Activated effector memory CD4-positive, alpha-beta T cell treated with anti-CD3 and anti-CD28 coated beads, Interleukin-2, amount 50 U/mL, for 16 hours (primary cell): Measurements from ENCODE around the gene MRPS24.
"Not testable (repeated sequence)": the region's sequence is repeated elsewhere in the genome, so short reads cannot be mapped to it uniquely, and the experiment has no call there.

ENCODE experiments used
- DNase-seq: peaks from one replicate; pipeline ENCODE4 v3.0.0-alpha.2; 2020

The MRPS24 gene

DNA sequence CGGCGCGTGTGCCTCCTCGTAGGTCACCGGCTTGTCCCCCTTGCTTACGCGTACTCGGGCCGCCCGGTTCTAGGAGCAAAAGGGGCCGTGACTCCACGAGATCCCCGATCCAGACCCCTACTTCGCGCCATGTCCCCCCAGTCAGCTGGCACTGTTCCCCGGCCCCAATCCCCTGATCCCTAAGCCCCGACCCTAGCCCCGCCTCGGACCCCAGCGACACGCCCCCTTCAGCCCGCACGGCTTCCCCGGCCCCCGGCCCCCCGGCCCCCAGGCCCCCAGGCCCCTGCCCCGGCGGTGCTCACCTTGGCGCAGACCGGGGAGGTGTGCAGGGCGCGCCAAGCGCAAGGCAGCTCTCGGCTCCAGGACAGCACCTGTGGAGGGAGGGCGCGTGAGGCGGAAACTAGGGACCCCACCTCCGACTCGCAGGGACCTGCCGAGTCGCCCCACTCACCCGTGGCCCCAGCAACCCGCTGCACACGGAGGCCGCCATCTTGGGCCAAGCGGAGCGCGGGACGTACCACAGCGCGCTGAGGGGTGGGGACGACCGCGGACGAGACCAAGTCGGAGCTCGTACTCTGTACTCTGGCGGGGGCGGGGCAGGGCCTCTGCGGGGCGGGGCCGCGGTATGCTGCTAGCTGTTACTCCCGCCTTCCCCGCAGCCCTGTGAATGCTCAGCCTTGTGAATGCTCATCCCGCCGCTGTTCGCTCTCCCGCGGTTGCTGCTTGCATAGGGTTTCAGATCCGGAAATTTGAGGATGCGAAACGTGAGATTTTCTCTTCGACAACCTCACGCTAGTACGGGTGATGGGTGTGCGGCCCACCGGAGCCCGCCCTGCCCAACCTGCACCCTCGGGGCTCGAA is at the start of gene MRPS24:
TSS of gene MRPS24 (minus strand) at position 512 of the 861 bp plus-strand sequence. CDS start at position 490, 22 bp downstream.
- peak; percentile 97 for DNase-seq

DNA sequence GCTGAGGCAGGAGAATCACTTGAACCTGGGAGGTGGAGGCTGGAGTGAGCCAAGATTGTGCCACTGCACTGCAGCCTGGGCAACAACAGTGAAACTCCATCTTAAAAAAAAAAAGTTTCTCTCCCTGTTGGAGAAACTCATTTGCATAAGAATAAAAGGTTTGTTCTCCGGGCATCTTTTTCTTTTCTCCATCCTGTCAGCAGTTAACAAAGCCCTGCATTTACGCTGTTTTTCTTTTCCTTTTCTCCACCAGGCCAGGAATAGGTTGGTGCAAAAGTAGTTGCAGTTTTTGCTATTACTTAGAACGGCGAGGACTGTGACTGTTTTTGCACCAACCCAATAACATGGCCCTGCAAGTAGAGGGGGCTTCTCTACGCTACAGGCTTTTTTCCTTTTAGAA is 46.6 kb upstream of the MRPS24 start:
- DNase-seq = no peak

DNA sequence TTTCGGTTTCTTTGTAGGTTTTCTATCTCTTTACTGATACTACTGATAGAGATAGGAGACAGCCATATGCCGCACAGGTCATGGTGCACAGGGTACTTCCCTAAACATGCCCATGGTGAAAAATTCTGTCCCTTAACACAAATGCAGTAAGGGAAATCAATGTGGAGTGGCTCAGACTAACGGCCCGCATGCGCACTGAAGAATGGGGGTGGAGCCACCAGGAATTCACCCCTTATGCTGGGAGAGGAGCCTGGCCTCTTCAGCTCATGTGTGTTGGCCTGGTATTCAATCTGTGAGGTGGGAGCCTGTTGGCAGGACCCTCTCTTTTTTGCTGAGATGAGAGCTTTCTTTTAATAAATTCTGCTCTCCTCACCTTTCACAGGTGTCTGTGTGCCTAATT is 45.5 kb upstream of the MRPS24 start:
- DNase-seq = no peak

DNA sequence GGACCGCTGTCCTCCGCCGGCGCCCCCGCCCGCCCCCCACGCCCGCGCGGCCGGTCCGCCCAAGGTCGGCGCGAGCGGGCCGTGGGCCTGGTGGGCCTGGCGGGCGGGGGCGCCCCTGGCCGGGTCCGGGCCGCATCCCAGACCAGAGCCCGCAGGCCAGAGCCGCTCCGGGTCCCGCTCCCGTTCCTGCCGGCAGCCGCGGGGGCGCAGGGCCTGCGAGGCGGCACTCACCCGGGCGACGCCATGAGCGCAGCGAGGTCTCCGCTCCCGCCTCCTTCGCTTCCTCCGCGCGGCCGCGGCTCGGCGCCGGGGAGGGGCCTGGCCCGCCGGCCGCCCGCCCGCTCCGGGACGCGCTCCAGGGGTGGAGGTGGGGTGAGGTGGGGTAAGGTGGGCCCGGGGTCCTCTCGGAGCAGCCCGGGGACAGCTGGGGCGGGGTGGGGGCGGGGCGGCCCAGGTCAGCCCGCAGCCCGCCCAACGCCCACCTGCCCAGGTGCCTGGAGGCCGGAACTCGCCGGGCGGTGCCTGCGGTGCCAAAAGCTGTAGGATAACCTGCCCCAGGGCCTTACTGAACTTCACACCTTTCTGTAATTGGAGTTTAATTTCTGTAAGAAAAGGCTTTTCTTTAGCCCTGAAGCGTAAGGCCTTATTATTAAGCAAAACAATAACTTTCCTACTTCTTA is 37.2 kb upstream of the MRPS24 start, which contains the start of gene URGCP:
TSS of gene URGCP (minus strand) at position 266 of the 680 bp plus-strand sequence. CDS start at position 245, 21 bp downstream.
- DNase-seq = peak; percentile 84

DNA sequence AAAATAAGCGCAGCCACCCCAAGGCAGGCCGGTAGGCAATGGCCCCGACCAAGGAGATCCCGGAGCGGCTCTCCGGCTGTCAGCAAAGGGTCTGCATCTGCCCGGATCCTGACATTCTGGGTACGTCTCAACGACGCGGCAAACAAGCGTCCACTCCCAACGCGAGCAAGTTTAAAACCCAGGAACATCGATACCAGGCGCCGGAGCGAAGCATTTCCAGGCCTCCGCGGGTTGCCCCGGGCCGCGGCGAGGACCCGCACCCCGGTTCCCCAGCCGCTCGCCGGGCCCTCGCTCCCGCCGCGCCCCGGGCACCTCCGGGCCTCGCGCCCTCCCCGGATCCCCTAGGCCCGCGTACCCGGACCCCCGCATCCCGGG is 36.6 kb upstream of the MRPS24 start:
- DNase-seq = peak; percentile 67

DNA sequence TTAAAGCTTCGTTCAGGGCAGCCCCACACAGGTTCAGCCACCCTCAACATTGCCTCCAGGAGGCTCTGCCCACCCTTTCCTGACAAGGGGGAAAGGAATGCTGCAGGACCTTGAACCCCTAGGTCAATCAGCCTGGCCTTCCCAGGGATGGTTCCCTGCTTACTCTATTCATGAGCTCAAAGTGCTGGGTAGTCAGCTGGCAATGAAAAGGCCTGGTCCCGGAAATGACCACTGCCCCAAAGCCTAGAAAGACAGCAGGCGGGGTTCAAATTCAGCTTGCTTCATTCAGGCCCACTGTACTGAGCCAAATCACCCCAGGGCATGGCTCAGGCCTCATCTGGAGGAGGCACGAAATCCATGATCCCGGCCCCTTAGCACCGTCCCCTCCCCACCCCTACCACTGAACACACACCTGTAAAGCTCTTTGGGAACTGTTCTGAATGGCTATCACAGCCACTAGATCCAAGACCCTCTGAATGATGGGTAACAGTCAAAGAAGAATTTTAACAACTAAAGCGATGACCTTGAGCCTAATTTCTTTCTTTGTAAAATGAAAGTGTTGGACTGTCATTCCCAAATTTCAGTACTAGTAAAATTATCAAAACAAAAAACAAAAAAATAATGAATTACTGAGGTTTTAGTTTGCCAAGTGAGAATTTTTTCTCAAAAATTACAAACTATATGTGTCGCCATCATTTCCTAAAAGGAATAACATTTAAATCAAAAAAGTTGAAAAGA is 36.1 kb upstream of the MRPS24 start:
- DNase-seq = no peak

DNA sequence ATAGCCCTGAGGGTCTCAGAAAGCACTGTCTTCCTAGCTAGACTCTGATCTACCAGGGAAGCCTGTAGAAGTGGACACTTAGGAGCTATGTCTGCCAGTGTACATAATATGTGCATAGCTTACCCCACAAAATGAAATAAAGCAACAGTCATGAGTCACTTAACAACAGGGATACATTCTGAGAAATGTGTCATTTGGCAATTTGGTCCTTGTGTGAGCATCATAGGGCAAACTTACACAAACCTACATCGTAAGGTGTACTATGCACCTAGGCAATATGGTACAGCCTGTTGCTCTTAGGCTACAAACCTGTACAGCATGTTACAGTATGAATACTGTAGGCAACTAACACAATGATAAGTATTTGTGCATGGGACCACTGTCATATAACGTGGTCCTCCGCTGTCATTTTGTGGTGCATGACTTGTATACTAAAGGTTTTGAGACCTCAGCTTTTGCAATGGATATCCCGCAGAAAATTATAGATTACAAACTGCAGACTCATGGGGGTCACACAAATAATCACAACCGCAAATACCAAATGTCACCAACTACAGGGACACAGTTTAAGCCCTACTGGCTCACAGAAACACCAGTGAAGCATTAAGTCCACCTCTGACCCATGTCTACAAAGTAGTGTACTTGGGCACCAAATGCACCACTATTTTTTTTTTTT is 35.4 kb upstream of the MRPS24 start:
- DNase-seq = no peak

DNA sequence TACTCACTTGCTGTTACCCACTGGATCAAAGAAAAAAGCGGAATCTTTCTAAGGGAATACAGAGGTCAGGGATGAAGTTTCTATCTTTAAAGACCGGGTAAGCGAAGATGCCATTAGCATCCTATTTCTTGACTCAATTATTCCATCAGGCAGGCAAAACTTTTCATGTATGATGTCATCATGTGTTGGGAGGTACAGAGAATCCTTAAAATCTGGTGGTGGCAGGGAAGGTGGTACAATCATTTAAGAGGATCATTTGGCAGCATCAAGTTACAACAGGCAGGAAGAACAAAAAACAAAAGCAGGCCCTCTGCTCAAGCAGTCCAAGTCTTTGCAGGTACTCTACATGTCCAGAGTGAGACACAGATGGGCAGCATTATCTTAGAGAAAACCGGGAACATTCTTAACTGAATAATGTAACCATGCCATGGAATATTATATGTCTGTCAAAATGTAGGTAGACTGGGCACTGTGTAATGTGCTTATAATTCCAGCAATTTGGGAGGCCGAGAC is 33.3 kb upstream of the MRPS24 start:
- DNase-seq = no peak

DNA sequence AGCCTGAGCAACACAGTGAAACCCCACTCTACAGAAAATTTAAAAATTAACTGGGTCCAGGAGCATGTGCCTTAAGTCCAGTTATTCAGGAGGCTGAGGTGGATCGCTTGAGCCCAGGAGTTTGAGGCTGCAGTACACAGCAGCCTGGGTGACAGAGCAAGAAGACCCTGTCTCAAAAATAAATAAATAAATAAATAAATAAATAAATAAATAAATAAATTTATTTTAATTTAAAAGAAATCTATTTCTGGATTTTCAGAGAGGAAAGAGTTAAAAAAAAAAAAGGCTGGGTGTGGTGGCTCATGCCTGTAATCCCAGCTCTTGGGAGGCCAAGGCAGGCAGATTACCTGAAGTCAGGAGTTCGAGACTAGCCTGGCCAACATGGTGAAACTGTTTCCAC is 29.3 kb upstream of the MRPS24 start:
- not testable (repeated sequence) for DNase-seq

DNA sequence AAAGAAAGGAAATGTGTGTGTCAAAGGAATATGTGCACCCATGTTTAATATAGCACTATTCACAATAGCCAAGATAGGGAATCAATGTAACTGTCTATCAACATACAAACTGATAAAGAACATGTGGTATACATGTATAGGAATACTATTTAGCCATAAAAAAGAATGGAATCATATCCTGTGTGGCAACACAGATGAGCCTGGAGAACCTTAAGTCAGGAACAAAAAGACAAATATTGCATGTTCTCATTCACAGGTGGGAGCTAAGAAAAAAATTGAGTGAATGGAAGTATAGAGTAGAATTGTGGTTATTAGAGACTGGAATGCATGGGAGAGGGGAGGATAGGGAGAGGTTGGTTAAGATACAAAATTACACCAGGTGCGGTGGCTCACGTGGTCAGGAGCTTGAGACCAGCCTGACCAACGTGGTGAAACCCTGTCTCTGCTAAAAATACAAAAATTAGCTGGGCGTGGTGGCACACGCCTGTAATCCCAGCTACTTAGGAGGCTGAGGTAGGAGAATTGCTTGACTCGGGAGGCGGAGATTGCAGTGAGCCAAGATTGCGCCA is 26.6 kb upstream of the MRPS24 start:
- DNase-seq = no peak

DNA sequence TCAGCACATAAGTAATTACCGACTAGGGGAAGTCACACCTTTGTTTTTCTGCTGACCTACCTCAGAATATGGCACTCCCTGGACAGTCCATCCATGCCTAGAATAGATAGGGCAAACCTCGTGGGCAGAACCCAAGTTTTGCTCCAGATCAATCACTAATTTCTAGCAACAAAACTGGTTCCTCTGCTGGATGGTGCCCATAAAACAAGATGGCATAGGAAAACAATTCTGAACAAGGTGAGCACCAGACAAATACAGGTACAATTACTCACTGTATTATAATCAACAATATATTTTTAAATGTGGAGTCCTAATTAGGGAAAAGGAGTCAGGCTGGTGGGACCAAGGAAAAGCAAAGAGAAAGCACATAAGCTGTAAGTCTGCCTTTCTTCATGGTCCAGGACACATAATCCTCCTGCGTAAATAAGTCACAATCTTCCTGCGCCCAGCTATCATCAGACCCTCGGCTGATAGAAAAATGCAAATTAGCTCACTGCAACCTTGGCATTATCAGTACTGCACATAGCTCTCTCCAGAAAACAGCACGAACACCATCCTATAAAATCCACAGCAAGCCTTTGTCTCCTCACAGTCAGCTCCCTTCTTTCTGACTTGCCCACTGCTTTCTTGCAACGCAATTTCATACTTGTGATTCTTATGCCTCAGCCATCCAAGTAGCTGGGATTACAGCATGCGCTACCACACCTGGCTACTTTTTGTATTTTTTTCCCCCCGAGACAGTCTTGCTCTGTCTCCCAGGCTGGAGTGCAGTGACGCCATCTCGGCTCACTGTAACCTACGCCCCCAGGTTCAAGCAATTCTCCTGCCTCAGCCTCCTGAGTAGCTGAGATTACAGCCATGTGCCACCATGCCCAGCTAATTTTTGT is 22.0 kb upstream of the MRPS24 start:
- DNase-seq = no peak

DNA sequence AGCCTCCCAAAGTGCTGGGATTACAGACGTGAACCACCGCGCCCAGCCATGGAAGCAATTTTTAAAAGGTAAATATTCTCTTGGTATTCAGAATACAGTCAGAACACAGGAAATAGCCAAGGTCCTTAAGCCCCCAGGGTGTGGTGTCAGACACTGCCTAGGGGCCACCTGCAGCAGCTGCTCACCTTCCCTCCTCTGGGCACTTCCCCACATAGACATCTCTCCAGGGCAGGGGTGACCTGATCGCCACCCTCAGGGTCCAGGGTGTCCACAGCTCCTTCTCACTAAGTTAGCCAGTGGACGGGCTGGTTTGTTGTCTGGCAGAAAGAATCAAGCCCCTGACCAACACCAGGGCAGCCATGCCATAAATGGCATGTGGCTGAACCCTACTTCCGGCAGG is 21.2 kb upstream of the MRPS24 start:
- DNase-seq = no peak

DNA sequence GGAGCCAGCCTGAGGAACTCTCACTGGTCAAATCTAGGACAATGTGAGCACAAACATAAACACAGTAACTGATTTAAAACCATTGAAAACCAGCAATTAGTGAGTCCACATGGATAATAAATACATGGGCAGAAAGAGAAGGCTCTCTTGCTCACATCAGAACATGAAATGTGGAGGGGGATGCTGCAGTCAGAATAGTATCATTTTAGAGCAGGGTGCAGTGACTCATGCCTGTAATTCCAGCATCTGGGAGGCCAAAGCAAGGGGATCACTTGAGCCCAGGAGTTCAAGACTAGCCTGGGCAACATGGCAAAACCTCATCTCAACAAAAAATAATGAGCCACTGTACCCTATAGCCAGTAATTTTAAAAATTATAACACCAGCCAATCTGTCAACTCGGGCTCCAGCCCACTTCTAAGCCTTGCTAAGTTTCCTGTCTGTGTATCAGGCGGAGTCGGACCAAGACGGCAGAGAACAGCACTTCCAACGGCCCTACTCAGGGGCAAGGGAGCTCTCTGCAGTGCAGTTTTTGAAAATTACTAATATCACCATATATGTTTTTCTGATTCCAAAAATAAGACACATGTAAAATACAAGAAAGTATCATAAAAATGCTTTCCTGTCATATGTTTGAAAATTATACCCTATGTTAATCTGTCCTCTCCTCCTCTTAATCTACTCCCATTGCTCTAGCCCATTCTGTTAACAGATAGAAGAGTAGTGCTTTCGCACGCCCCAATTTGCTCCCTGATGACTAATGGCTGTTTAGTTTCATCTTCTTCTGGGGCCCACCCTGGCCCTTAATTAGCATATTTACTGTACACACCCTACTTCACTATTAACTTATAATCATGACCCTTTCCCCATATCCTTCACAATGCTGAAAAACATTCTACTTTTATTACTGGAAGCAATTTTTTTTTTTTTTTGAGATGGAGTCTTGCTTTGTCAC is 20.0 kb upstream of the MRPS24 start:
- no peak for DNase-seq

DNA sequence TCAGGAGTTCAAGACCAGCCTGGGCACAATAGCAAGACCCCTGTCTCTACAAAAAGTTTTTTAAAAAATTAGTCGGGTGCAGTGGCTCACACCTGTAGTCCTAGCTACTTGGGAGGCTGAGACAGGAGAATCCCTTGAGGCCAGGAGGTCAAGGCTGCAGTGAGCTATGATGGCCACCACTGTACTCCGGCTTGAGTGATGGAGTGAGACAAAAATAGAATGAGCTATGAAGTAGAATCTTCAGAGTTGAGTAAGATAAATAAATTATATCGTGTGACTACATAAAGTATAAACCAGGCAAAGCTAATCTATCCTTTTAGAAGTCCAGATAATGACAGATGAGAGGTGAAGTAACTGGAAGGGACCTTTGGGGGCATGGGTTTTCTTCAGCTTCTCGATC is 15.3 kb upstream of the MRPS24 start:
- DNase-seq = no peak

DNA sequence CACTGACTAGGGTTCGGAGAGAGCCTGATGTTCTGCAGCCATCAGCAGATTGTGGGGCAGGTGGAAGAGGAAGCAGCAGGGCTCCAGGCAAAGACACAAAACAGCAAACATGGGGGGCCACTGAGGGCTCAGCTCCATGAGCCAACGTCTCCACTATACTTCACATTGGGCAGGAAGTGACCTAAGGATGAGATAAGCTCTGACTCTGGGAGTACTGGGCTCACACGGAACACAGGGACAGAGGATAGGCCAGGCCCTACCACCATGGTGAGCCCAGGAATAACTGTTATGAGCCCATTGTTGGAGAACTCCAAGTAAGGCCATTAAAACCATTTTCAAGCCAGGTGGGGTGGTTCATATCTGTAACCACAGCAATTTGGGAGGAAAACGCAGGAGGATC is 14.9 kb upstream of the MRPS24 start:
- no peak for DNase-seq

DNA sequence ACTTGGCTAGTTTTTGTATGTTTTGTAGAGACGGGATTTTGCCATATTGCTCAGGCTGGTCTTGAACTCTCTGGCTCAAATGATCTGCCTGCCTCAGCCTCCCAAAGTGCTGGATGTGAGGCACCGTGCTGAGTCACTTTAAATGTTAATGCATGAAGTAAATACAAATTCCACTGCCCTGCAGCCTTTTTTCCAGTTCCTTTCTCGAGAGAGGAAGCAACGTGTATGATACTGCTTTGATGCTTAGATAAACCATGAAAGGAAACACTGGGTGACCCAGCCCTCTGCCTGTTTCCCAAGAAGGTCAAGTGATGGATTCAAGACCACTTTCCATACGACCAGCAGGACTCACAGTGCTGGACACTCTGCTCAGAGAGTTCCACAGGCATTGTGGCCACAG is 11.3 kb upstream of the MRPS24 start:
- no peak for DNase-seq

DNA sequence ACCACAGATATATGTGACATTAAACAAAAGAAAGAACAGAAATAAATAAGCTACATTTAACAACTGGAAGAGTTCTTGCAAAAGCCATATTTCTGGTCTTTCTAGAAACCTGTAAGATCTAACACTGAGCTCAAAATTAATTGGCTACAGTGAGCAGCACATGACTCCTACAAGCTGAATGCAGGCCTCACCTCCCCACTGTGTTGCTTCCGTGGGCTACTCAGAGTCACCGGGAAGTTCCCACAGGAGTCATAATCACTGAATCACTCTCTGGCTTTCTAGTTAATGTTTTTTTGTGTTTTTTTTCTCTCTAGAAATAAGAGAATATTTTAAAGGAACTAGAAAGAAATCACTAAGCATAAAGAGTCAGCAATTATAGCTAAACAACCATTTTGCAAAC is 10.2 kb upstream of the MRPS24 start:
- DNase-seq = no peak

DNA sequence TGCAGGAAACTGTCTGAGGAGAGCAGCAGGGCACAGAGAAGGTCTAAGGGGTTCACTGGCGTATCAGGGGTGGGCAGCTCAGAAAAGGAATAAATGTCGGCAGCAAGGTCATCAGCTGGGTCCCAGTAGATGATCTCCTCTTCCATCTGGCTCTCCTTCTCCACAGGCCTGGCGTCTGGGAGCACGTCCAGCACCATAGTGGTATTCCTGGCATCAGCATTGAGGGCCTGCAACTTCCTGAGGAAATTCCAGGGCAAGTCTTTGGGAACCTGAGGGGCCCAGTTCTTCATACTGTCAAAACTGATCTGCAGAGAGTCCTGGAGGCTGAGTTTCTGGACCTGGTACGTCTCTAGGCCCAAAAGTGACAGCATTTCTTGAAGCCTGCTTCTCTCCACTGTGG is 9.6 kb upstream of the MRPS24 start:
- DNase-seq = no peak

DNA sequence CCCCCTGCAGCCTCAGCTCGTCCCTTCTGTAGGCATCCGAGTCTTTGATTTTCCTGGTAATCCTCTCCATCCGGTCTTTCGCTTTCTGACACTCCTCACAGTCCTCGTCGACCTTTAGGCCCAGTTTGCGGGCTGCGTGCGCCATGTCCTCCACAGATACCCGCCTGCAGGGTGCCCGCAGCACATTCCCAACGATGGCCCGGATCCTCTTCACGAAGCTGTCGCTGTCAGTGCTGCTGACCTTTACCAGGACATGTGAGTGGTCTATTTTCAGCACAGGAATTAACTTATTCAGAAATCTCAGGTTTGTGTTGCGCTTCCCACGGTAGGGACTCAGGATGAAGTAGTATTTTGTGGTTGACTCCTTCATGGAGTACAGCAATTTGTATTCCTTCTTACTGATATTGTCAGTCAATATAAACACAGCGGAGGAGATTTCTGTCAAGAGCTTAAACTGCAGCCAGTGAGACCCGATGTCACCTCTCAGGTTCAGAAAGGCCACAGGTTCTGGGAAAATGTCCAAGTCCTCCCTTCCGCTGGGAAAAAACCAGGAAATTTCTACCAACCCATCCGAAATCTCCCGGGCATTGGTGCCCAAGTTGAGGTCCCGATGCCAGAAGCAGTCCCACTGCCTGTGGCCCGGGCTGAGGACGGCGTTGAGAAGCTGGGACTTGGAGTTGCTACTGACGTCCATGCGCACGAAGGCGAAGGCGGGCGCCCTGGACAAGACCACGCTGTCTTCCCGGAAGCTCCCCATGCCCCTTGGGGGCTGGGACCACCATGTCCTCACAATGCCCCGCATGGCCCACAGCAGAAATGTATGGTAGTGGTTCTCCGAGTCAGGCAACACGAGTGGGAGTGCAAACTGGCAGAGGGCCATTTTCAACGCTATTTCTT is 8.9 kb upstream of the MRPS24 start:
- no peak for DNase-seq
